ENCODE measurements around the gene RAB40C.

The RAB40C gene

DNA sequence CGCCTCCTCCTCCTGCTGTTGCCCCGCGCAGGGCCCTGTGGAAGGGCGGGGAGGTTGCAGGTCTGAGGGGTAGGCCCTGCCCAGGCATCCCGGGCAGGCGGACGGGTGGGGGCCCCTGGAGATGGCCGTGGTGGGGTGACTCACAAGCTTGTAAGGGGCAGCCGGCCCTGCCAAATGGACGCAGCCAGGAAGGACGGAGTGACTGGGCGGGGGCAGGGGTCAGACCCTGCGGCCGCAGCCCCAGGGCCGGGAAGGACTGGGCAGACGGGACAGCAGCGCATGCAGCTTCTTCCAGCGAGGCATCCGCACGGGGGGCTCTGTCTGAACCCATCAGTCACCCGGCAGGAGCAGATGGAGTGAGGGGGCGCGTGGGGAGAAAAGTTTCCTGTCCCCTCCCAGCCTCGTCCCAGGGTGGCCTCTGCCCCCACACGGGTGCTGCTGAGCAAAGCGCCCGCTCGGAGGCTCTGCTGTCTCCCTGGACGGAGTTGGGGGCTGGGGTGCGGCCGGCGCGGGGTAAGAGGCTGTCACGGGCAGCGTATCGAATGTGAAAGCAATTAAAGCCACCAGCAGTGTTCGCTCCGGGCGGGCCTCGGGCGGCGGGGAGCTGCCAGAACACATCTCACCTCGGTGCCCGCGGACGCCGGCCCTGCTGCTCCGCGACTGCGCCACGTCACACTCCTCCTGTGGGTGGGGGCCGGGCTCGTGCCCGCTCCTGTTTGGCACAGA, 35.1 kb upstream of the RAB40C start:
- no peak for DNase-seq (ENCODE audit: low read depth)
- no peak for TF ChIP-seq CTCF (IDR thresholded peaks at IDR 0.05; ENCODE audit: control insufficient read depth, insufficient read depth, low read depth, low read length, missing control alignments)
- peak overlapping the region; percentile 33 for H3K4me3 ChIP-seq (ENCODE audit: control insufficient read depth, low read depth, low read length)

GRCh38 chr16:555528-556473, 34.1 kb upstream of the RAB40C start:
- TF ChIP-seq CTCF (IDR thresholded peaks at IDR 0.05; ENCODE audit: control insufficient read depth, insufficient read depth, low read depth, low read length, missing control alignments) = no peak
- no peak overlapping the region for H3K4me3 ChIP-seq (ENCODE audit: control insufficient read depth, low read depth, low read length)
- no peak for DNase-seq (ENCODE audit: low read depth)

- no peak for TF ChIP-seq CTCF (IDR thresholded peaks at IDR 0.05; ENCODE audit: control insufficient read depth, insufficient read depth, low read depth, low read length, missing control alignments)
- no peak overlapping the region for H3K4me3 ChIP-seq (ENCODE audit: control insufficient read depth, low read depth, low read length)
- DNase-seq (ENCODE audit: low read depth) = no peak
Observed at GRCh38 chr16:556474-557173, 33.2 kb upstream of the RAB40C start.

DNA sequence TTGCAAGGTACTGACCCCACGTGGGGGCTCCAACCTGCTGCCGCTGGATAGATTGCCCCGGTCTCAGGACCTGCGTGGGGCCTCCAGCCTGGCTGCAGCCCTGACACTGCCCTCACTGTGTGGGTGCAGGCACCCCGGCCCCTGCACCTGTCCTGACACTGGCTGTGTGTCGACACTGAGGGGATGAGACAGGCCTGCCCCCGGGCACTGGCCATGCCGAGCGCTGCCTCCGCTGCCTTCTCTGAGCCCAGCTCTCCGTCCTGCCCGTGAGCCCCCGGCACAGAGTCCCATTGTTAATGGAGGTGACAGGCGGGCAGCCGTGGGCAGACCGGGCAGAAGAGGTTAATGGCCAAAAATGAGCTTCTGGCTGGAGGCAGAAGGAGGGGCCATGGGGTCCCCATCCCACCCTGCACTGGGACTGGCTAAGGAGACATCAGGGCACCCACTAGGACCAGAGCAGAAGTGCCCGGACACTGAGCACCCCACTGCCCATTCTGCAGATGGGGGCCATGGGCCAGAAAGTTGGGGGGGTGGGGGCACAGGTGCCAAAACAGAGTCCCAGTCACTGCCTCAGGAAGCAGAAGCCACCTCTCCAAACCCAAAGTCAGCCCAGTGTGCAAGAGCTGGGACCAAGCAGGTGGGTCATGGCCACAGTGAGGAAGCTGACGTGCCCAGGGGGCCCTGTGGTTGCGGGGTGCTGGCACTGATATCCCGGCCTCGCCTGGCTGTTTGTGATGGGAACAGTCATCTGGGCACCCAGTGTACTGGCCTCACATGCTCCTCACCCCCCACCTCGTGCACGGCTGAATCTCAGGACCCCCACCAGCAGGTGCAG, 32.2 kb upstream of the RAB40C start:
- DNase-seq (ENCODE audit: low read depth) = no peak
- H3K4me3 ChIP-seq (ENCODE audit: control insufficient read depth, low read depth, low read length) = no peak overlapping the region
- no peak for TF ChIP-seq CTCF (IDR thresholded peaks at IDR 0.05; ENCODE audit: control insufficient read depth, insufficient read depth, low read depth, low read length, missing control alignments)

- DNase-seq (ENCODE audit: low read depth) = no peak
- H3K4me3 ChIP-seq (ENCODE audit: control insufficient read depth, low read depth, low read length) = no peak overlapping the region
- TF ChIP-seq CTCF (IDR thresholded peaks at IDR 0.05; ENCODE audit: control insufficient read depth, insufficient read depth, low read depth, low read length, missing control alignments) = no peak
Observed at GRCh38 chr16:558298-559020, 31.4 kb upstream of the RAB40C start.
